Measurements from ENCODE around the gene ADAP1.
"Not testable (repeated sequence)": the region's sequence is repeated elsewhere in the genome, so short reads cannot be mapped to it uniquely, and the experiment has no call there.

The ADAP1 gene

DNA sequence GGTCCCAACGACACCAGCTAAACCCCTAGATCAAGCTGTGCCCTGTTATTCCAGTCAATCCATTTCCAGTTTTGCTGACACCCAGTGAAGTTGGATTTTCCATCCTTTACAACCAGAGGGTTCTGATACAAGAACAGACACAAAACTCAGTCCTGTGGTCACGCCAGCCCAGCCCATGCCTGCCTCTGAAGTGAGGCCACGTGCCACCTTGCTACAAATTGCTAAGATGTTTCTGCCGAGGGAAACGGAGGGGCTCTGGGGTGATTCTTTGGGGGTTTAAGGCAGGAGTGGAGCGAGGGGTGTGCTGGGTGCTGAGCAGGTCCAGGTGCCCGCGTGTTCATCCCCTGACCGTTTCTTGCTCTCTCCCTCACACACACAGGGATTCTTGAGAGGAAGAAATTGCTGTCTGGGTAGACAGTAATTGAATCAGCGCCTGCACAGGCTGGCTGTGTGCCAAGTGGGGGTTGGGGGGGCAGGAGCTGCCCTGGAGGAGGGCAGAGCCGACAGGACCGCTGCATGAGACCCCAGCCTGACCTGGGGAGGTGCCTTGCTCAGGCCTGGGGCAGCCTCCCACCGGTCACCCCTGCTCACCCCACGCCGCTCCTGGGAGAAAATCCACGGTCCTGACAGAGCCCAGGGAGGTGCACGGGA lies 38.1 kb downstream of the ADAP1 start:
- in situ Hi-C loops (cut with MboI; ENCODE audit: low pct_unique_long_range_greater_than_20kb, low sequenced_read_pairs), result no loop called here
- no peak for DNase-seq

DNA sequence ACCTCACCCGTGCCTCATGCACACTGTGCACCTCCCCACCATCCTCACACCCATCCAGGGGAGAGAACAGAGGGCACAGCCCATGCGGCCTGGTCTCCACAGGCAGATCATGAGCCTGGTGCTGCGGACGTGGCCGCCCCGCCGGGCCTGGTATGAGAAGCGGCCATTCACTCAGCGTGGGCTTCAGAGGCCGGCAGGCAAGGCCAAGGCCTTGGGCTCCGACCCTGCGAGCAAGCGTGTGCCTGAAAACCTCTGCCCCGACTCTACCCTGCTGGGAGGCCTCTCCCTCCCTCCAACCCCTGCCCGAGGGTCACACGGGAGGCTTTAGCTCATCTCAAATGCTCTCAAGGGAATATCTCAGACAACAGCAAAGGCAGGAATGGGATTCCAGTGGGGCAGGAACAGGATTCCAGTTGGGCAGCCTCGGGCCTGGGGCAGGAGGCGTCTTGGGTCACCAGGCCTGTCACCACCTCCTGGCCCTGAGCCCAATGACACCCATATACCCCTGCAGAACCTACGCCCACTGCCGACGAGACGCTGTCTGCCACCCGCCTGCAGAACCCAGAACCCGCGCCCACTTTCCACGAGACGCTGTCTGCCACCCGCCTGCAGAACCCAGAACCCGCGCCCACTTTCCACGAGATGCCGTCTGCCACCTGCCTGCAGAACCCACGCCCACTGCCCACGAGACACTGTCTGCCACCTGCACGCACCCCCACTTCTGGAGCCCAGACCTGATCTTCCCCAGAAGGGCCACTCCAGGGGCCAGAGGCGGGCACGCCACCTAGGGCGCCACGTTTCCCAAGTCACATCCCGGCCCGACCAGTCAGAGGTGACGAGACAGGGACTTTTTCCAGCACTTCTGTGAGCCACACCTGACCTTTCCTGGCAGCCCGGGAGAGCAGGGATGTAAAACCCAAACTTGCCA lies 38.9 kb downstream of the ADAP1 start:
- DNase-seq, result no peak
- in situ Hi-C loops (cut with MboI; ENCODE audit: low pct_unique_long_range_greater_than_20kb, low sequenced_read_pairs), result no loop called here

DNA sequence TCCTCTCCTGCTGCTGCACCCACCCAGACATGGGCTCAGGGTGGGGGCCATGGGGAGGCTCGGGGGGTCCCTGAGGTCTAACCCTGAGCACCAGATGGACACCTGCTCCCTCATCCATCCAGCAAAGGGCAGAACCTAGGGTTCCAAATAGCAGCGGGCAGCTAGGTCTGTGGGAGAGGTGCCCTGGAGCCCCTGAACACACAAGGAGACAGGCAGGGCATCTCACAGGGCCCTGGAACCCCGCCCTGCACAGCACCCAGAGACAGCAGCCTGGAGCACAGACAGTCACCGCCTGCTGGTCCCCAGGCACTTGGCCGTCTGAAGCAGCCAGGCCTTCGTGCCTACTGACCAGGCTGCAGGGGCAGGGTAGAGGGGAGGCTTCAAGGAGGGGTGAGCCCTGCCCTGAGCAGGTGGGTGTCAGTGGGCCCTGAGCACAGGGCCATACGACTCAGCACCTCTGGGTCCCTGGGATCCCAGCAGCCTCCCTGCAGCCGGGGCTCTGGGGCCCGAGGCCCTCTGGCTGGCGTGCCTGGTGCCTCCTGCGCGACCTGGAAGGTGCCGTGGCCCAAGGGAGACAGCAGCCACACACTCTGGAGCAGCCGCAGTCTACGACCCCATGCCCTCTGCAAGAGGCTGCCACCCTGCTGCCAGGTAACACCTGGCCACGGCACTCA lies 39.8 kb downstream of the ADAP1 start:
- no peak for DNase-seq
- in situ Hi-C loops (cut with MboI; ENCODE audit: low pct_unique_long_range_greater_than_20kb, low sequenced_read_pairs), result no loop called here

DNA sequence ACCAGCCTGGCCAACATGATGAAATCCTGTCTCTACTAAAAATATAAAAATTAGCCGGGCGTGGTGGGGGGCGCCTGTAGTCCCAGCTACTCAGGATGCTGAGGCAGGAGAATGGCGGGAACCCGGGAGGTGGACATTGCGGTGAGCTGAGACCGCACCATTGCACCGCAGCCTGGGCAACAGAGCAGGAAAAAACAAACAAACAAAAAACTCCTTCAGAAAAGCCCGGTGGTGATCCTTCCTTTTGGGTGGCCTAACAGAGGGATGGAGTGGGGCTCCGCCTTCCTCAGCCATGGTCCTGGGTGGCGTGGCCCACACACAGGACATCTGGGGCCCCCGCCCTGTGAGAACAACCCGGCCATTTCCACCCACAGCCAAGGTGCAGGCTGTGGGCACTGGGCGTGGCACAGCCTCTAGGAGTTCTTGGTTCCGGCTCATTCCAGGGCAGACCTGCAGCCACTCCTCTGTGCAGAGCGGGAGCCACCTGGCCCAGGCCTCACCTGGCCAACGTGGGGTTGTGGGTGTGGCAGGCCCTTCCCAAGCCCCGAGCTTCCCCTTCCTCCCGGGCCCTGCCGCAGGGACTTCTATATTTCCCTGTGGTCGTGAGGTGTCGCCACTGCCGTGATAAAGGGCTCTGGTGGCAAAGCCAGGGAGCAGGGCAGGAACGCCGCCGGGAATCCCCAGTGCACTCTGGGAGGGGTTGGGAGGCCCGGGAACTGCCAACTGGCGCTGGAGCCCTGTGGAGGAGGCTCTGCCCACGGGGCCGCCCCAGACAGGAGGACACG lies 40.6 kb downstream of the ADAP1 start:
- DNase-seq, result no peak
- in situ Hi-C loops (cut with MboI; ENCODE audit: low pct_unique_long_range_greater_than_20kb, low sequenced_read_pairs), result no loop called here

DNA sequence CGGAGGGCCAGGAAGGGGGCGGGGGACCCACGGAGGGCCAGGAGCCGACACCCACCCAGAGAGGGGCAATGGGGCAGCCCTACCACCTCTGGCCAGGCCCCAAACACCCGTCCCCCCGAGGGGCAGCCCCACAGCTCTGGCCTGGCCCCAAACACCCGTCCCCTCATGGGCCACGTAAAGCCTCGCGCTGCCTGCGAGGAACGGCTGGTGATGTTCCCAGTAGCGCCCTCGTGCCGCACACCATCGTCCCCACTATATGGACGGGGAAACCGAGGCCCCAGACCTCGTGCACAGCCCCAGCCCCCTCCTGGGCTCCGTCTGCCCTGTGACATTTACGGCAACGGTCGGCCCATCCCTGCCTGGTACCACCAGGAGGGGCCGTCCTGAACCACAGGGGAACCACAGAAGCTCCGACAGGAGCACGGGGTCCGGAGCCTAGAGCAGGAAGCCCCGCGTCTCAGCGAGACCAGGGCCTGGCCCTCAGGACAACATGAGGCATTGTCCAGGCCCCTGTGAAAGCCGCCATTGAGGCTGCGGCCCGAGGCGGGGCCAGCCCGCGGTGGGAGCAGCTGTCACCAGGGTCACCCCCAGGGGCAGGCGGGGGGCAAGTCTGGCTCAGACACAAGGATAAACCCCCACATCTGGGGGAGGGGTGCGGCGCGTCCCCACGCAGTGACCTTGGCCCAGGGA lies 42.5 kb downstream of the ADAP1 start:
- in situ Hi-C loops (cut with MboI; ENCODE audit: low pct_unique_long_range_greater_than_20kb, low sequenced_read_pairs), result no loop called here

DNA sequence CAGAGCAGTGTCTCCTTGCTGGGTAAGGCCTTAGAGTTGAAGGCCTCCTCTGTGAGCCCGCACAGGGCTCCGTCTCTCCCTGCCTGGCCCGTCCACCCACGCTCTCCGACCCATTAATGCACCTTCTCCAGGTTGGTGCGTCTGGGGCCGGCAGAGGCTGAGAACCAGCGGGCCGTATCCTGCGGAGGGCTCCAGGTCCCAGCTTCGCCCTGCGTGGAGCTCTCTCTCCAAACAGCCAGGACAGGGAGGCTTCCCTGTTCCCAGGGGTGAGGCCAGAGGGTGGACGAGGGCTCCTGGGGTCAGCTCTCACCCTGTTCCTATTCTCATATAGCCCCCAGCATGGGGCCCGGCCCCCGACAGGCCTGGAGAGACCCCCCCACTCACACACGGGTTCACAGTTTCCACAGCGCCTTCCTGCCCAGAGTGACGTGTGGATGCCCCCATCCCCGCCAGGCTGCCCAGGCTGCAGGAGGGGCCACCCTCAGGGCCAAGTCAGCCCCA lies 43.5 kb downstream of the ADAP1 start:
- in situ Hi-C loops (cut with MboI; ENCODE audit: low pct_unique_long_range_greater_than_20kb, low sequenced_read_pairs), result no loop called here
- no peak for DNase-seq

More for the DNA sequence above, 42.5 kb downstream of the ADAP1 start:
- DNase-seq, result no peak

DNA sequence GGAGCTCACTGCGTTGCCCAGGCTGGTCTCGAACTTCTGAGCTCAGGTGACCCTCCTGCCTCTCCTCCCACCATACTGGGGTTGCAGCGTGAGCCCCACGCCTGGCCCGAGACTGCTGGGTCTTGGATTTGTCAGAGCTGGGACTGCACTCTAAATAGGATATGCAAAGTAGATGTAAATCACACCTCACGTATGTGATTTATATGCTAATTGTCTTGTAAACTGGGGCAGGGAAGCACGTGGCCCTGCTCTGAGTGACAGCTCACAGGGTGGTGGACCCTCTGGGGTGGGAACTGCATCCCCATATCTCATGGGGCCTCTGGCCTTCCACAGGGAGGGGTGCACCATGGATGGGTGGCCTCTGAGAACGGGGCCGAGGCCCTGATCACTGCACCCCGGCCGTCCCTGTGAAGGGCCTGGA lies 44.0 kb downstream of the ADAP1 start:
- in situ Hi-C loops (cut with MboI; ENCODE audit: low pct_unique_long_range_greater_than_20kb, low sequenced_read_pairs), result no loop called here

DNA sequence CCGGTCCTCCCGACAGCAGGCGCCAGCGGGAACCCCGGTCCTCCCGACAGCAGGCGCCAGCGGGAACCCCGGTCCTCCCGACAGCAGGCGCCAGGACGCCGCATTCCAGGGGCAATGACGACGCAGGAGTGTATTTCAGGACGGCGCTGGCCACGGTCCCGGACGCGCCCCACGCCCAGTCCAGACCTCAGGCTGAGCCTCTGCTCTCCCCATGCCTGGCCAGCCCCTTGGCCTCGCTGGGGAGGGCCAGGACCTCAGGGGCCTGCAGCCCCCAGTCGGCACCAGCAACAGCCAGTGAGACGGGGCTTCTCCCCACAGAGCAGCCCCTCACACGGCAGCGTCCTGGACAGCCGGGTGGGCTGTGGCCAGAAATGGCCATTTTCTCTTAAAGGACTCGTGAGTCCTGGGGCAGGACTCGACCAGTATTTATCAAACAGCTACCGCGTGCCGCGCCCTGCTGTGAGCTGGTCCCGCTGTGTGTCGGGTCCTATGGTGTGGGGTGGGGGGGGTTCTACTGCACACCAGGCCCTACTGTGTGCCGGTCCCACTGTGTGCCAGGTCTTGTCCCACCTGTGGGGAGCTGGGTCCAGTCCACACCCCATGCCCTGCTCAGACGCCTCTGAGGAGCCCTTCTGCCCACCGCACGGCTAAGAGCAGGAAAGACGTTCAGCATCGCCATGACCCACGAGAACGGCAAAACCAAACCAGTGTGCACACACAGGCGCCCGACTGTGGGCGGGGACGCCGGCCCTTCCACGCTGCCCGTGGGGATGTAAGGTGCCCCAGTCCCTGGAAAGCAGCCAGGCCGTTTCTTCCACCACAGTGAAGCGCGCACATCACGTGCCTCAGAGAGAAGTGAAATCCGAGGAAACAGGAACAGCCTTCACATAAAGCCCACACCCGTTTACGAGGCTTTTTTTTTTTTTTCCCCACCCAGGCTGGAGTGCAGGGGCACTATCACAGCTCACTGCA lies 44.8 kb downstream of the ADAP1 start:
- in situ Hi-C loops (cut with MboI; ENCODE audit: low pct_unique_long_range_greater_than_20kb, low sequenced_read_pairs), result no loop called here
- DNase-seq, result peak; percentile 80

More for the DNA sequence above, 44.0 kb downstream of the ADAP1 start:
- DNase-seq, result no peak

DNA sequence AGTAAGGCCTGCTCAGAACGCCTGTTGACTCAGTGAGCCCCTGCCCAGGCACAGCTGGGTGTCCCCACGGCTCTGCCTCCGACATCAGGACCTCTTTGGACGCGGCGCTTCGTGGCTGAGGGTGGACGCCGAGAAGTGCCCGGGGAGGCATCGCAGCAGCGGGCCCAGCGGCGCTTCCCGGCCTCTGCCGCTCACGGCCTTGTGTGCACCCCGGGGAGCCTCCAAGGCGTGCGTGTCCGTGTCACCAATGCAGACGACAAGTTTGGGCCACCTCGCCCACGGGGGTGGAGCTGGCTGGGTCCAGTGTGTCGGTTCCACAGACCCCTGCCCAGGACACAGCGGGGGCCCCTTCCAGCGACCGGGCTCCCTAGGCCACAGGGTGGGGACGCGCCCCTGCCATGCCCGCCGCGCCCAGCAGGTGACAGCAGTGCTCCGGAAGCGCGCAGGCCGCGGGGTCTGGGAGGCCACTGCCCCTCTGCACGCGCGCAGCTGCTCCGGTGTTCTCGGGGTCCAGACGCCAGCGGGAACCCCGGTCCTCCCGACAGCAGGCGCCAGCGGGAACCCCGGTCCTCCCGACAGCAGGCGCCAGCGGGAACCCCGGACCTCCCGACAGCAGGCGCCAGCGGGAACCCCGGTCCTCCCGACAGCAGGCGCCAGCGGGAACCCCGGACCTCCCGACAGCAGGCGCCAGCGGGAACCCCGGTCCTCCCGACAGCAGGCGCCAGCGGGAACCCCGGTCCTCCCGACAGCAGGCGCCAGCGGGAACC lies 45.7 kb downstream of the ADAP1 start:
- DNase-seq, result peak; percentile 66
- in situ Hi-C loops (cut with MboI; ENCODE audit: low pct_unique_long_range_greater_than_20kb, low sequenced_read_pairs), result not testable (repeated sequence)

DNA sequence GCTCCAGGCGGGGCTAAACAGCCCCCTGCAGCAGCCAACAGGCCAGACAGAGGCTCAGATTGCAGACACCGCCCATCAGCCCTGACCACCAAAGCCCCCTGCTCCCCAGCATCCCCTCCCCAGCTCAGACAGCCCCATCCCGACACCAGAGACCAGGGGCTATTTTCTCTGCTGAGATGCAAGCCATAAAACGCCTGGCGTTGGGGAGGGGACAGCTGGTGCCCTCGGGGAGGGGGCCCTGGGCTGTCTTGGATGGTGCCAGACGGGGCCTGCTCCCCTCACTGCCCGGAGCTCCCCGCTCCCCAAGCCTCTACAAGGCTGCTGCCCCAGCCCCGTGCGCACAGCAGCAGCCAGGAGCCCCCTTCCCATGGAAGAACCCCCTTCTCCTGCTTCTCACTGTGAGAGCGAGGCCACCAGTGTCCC lies 46.3 kb downstream of the ADAP1 start:
- DNase-seq, result no peak
- in situ Hi-C loops (cut with MboI; ENCODE audit: low pct_unique_long_range_greater_than_20kb, low sequenced_read_pairs), result no loop called here

DNA sequence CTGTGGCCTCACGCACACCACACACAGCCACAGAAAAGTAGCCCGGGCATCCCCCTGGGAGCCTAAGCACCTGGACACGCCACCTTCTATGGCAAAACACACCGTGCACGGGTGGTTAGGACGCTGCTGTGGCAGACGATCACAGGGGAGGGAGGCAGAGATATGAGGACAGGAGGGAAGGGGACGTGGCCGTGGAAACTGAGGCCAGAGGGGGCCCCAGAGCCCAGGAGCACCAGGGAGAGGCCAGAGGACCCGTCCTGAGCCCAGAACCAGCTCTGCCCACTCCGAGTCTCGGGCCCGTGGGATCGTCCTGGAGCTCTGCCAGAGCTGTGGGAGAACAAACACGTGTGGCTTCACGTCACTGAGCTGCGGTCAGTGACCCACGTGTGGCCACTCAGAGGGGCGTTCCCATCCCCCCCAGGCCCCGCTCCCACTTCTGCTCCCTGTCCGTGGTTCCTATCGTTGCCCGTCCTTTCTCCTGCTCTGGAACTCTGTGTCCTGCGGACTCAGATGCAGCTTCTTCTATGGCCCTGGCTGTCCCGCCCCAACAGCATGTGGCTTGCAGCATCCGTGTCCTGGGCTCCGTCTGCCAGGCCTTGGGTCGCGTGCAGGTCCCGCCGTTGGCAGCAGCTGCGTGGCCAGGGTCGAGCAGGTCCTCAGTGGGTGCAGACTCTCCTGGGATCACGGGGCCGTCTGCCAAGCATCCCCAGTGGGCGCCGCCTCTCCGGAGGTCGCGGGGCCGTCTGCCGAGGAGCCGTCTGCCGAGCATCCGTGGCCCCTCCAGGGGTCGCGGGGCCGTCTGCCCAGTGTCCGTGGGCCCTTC lies 47.1 kb downstream of the ADAP1 start:
- DNase-seq, result no peak
- in situ Hi-C loops (cut with MboI; ENCODE audit: low pct_unique_long_range_greater_than_20kb, low sequenced_read_pairs), result no loop called here

DNA sequence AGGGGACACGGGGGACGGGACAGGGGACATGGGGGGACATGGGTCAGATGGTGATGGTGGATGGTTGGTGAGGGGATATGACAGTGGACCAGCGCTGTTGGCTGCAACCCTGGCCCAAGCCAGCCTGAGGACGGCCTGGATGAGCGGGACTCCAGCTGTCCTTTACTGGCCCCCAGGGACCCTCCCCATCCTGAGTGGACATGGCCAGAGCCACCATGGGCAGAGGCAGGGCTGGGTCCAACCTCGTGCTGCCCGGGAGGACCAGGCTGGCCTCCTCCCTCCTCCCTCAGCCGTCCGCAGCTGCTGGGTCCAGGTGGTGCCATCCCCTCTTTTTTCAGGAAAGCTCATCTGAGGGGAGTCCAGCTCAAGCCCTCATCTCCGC lies 47.7 kb downstream of the ADAP1 start:
- in situ Hi-C loops (cut with MboI; ENCODE audit: low pct_unique_long_range_greater_than_20kb, low sequenced_read_pairs), result no loop called here

DNA sequence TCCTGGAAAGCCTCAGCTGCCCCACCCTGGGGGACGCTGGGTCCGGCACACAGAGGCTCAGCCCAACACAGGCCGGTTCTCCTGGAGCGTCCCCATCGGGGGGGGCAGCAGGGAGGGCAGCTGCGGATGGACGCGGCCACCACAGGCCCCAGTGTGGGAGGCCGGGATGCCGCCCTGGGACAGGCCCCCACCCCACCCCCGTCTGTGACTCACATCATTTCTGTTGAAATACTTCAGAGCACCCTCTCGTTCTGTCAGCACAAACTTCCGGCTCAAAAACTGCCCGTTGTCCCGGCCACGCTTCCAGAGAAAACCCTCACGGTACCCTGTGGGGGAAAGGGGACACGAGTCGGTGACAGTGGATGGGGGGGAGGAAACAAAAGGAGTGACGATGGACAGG lies 49.6 kb downstream of the ADAP1 start:
- in situ Hi-C loops (cut with MboI; ENCODE audit: low pct_unique_long_range_greater_than_20kb, low sequenced_read_pairs), result no loop called here
- no peak for DNase-seq

More for the DNA sequence above, 47.7 kb downstream of the ADAP1 start:
- DNase-seq, result no peak

DNA sequence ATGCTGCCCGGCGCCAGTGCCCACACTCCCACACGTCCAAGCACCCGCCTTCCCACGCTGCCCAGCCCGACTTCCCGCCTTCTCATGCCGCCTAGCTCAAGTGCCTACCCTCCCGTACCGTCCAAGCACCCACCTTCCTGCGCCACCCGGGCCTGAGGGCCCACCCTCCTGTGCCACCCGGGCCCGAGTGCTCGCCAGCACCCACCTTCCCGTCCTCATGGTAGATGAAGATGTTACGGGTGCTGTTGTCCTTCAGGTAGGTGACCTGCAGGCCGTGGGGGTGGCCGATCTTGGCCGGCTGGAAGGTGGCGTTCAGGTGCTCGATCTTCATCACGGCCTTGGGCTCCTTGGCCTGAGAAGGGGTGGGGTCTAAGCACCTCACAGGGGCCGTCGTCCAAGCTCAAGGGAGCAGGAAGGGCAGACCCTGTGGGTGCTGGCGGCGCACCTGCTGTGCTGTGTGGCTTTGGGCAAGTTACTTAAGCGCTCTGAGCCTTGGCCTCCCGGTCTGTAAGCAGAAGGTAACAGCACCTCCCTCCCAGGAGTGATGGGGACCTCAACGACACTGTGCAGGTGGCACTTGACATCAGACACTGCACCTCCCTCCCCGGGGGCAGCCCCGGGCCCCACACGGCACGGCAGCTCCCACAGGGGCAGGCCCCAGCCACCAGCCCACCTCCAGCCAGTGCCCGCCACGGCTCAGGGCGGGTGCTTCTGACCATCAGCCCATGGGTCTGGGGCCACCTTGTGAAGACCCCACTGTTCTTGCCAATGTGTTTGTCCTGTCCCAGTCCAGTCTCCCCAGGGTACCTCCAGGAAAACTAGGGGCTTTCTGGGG lies 50.3 kb downstream of the ADAP1 start:
- in situ Hi-C loops (cut with MboI; ENCODE audit: low pct_unique_long_range_greater_than_20kb, low sequenced_read_pairs), result no loop called here
- DNase-seq, result no peak

DNA sequence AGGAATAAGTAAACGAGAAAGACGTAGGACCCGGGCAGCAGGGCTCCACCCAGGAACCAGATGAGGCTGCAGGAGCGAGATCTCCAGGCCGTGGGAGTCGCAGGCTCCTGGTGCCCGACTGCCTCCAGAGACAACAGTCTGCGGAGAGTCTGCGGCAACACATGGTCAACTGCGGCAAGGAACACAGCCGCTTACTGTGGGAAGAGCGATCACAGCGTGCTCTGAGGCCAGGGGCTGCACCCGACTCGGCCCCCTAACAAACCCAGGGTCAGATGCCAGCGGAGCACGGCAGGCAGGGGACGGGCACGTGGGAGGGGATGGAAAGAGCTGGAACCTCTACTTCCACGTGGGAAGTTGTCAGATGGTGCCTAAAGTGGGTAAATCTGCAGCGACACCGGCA lies 51.5 kb downstream of the ADAP1 start:
- in situ Hi-C loops (cut with MboI; ENCODE audit: low pct_unique_long_range_greater_than_20kb, low sequenced_read_pairs), result no loop called here
- no peak for DNase-seq
